H1 (cell line): ENCODE results near the gene CCK. TPM values are rescaled to one million over a fixed set of nuclear protein-coding genes. Genes with fewer than 3 reads are reported as not detected.

Experiments
- CHD7 ChIP-seq: fragments of 300-600 bp; sonication (generic); IDR thresholded peaks from 2 replicates; pipeline ENCODE4 v1.7.1; 2012; ENCODE audit warnings: low read length, moderate library complexity, mild to moderate bottlenecking, inconsistent platforms; ENCODE audit not compliant: insufficient replicate concordance
- GABPA ChIP-seq: IDR thresholded peaks from 2 replicates; pipeline ENCODE4 v1.6.1; 2011; ENCODE audit warnings: mild to moderate bottlenecking, low read length, moderate library complexity, borderline replicate concordance; ENCODE audit not compliant: insufficient read depth
- NRF1 ChIP-seq: IDR thresholded peaks from 2 replicates; pipeline ENCODE4 v1.6.1; 2011; ENCODE audit warnings: mild to moderate bottlenecking, low read depth, low read length, improper control_type of control experiment
- RBBP5 ChIP-seq: IDR thresholded peaks from 2 replicates; pipeline ENCODE4 v1.7.1; 2012; ENCODE audit warnings: low read depth, mild to moderate bottlenecking, inconsistent platforms, low read length, moderate library complexity, borderline replicate concordance
- RNF2 ChIP-seq: fragments of 200-900, 300-1000 bp; sonication (generic); IDR thresholded peaks from 2 replicates; pipeline ENCODE4 v1.7.1; 2016; ENCODE audit warnings: borderline replicate concordance, low read depth, mild to moderate bottlenecking, antibody characterized with exemption, low read length; ENCODE audit not compliant: poor library complexity, severe bottlenecking; ENCODE audit errors: missing control alignments
- SP2 ChIP-seq: IDR thresholded peaks from 2 replicates; pipeline ENCODE4 v1.6.1; 2012; ENCODE audit warnings: mild to moderate bottlenecking, low read length, inconsistent platforms
- polyA plus RNA-seq, 7 experiments: library from polyadenylated mRNA; depleted of rRNA in 3 of 7; stranded (reverse) in 5 of 7; unstranded in 2 of 7; fragments of >200 nt in 5 of 7; fragments of 200-250 nt in 2 of 7; gene quantifications; 1 replicate in 5 of 7; 2 replicates in 1 of 7; 4 replicates in 1 of 7; pipeline versions ENCODE4 v1.2.1 to v1.2.3, GENCODE V29; 2011 to 2013; ENCODE audit warnings: missing spikeins in 2 of 7, mixed read lengths in 2 of 7
- total RNA-seq: library from RNA; stranded (reverse); fragmentation: NEBNext Ultra II Directional; extraction: Animal tissue kit (Norgen Biotek cat#: 25700); gene quantifications from 2 replicates; pipeline ENCODE4 v1.2.1, GENCODE V29; 2021

CCK gene
- total and polyA plus RNA-seq, 2 of the 8 experiments (the other 6 are each of a cell fraction or from before 2014, with no cell fraction given), result 0.99 to 2.8 TPM

- no peak for TF ChIP-seq RNF2
- no peak for TF ChIP-seq SP2
- TF ChIP-seq GABPA, result no peak
- TF ChIP-seq RBBP5, result no peak
- TF ChIP-seq NRF1, result no peak
- no peak for TF ChIP-seq CHD7
- TF ChIP-seq, all 59 proteins: peak for 0
Measured at GRCh38 chr3:42300013-42300412, 34.0 kb upstream of the CCK start (continued).
